Skin of body (tissue), 2 donors: ENCODE results near the gene TMEM253. TPM values are rescaled to one million over a fixed set of nuclear protein-coding genes. Genes with fewer than 3 reads are reported as not detected.

Experiments used
- small RNA-seq: library from RNA; depleted of rRNA; stranded (forward); fragments of <200 nt; gene quantifications from one replicate; pipeline ENCODE3, GENCODE V24; 2014; ENCODE audit warnings: low replicate concordance
- total RNA-seq: library from RNA; depleted of rRNA; stranded (reverse); fragments of >200 nt; gene quantifications from one replicate; pipeline ENCODE4 v1.2.3, GENCODE V29; 2014

Gene TMEM253
- total RNA-seq, 1 donor from 2014 or later: 0.39 TPM

Small RNA genes within 50 kb of the gene (small RNA-seq; reads per million reads assigned to genes)
- gene RNU6-252P: not detected

Other genes starting within 250 kb of the TMEM253 start
- gene RNASE3, start 209.7 kb upstream of the TMEM253 start, total RNA-seq: 2.7 TPM
- 6.1 TPM for gene RNASE2, start 145.6 kb upstream of the TMEM253 start, total RNA-seq
- 34.0 TPM for gene METTL17, start 111.1 kb upstream of the TMEM253 start, total RNA-seq
- gene SLC39A2, start 101.8 kb upstream of the TMEM253 start, total RNA-seq: 9.5 TPM
- gene NDRG2, start 76.0 kb upstream of the TMEM253 start, total RNA-seq: 113 TPM
- not detected for gene TPPP2, start 70.8 kb upstream of the TMEM253 start, total RNA-seq
- gene RNASE13, start 66.3 kb upstream of the TMEM253 start, total RNA-seq: not detected
- 0.79 TPM for gene RNASE7, start 58.7 kb upstream of the TMEM253 start, total RNA-seq
- not detected for gene RNASE8, start 43.2 kb upstream of the TMEM253 start, total RNA-seq
- gene ARHGEF40, start 30.8 kb upstream of the TMEM253 start, total RNA-seq: 37.2 TPM
- gene ZNF219, start 2.4 kb upstream of the TMEM253 start, total RNA-seq: 5.4 TPM
- not detected for gene OR5AU1, start 55.0 kb downstream of the TMEM253 start, total RNA-seq
- gene HNRNPC, start 168.4 kb downstream of the TMEM253 start, total RNA-seq: 415 TPM
- gene RPGRIP1, start 179.0 kb downstream of the TMEM253 start, total RNA-seq: 0.10 TPM